Heart right ventricle (tissue), 16 donors: Measurements from ENCODE around the gene CADM4. TPM values are rescaled to one million over a fixed set of nuclear protein-coding genes. Genes with fewer than 3 reads are reported as not detected.
A peak's percentile ranks its signal among the peaks of the same experiment; 100 is the strongest.
"Not testable (repeated sequence)": the region's sequence is repeated elsewhere in the genome, so short reads cannot be mapped to it uniquely, and the experiment has no call there.

ENCODE experiments used
- ATAC-seq, 8 donors: fragments of 200-7000 bp; cut with Tn5 transposase; one replicate each; pipeline ENCODE4 v1.9.1; 2020; ENCODE audit warnings: mild to moderate bottlenecking in 8 of 8, moderate library complexity in 8 of 8, moderate number of reproducible peaks in 1 of 8
- DNase-seq, 2 donors: peaks; one replicate each; pipeline ENCODE4 v3.0.0-alpha.2; 2020
- H3K27ac ChIP-seq, 10 donors: fragments of 200-600 bp; sonication (generic) in 2 of 10; one replicate each; pipeline versions ENCODE4 v1.5.0 to v1.8.0; 2020 to 2022; ENCODE audit warnings: mild to moderate bottlenecking in 3 of 10
- H3K27me3 ChIP-seq, 7 donors: fragments of 200-600 bp; one replicate each; pipeline ENCODE4 v1.8.0; 2021 to 2022; ENCODE audit warnings: mild to moderate bottlenecking in 2 of 7
- H3K36me3 ChIP-seq, 9 donors: fragments of 200-600 bp; sonication (generic) in 1 of 9; one replicate each; pipeline versions ENCODE4 v1.5.0 to v1.8.0; 2020 to 2022; ENCODE audit warnings: mild to moderate bottlenecking in 2 of 9
- H3K4me1 ChIP-seq, 9 donors: fragments of 200-600 bp; sonication (generic) in 1 of 9; one replicate each; pipeline versions ENCODE4 v1.5.0 to v1.8.0; 2020 to 2022; ENCODE audit warnings: mild to moderate bottlenecking in 4 of 9
- H3K4me3 ChIP-seq, 10 donors: fragments of 200-600 bp; sonication (generic) in 2 of 10; one replicate each; pipeline versions ENCODE4 v1.5.0 to v1.8.0; 2020 to 2022; ENCODE audit warnings: mild to moderate bottlenecking in 7 of 10, moderate library complexity in 2 of 10
- H3K9me3 ChIP-seq, 11 donors: fragments of 200-600 bp in 10 of 11; sonication (generic) in 2 of 11; one replicate each; pipeline versions ENCODE4 v1.5.0 to v1.8.0; 2013 to 2022; ENCODE audit warnings: mild to moderate bottlenecking in 2 of 11, control low read depth in 1 of 11, moderate library complexity in 1 of 11
- WGBS, 2 donors: extraction: QIAGEN DNeasy Blood & Tissue Kit; methylation state at CpG; one replicate each; pipeline ENCODE4 v1.1.7; 2013; ENCODE audit warnings: inconsistent platforms in 1 of 2; 5-methylcytosine and 5-hydroxymethylcytosine counted together
- intact Hi-C, 10 donors: fragments of 100-400 bp; cut with DNase I; formaldehyde crosslinking; loops; one replicate each; pipeline versions ENCODE4 v1.11.1 to v1.14.2; 2022
- polyA plus RNA-seq, 2 donors: library from polyadenylated mRNA; stranded (reverse); fragments of 200-250 nt; gene quantifications; one replicate each; pipeline ENCODE4 v1.2.3, GENCODE V29; 2013
- total RNA-seq, 10 donors: library from RNA; stranded (reverse); fragmentation: NEBNext Ultra II Directional in 3 of 10; extraction: Animal tissue kit (Norgen Biotek cat#: 25700) in 3 of 10; gene quantifications; one replicate each; pipeline versions ENCODE4 v1.2.1 to v1.2.4, GENCODE V29; 2021 to 2023
- TF ChIP-seq, protein P1 (sequence below), 9 donors: fragments of 200-600 bp; sonication (generic) in 2 of 9; IDR thresholded peaks; one replicate each; pipeline versions ENCODE4 v1.5.0 to v1.8.0; 2021 to 2022; ENCODE audit warnings: antibody characterized with exemption in 9 of 9, mild to moderate bottlenecking in 5 of 9, moderate library complexity in 1 of 9
- donor health status: Arrhythmogenic right ventricular cardiomyopathy.
- donor health status: ischemic (EF 13 %, LVEDD 7.1; RV severe dilation, severe dysfunction).
- donor health status: healthy with polysubstance abuse.
- donor health status: DM: no; HTN: yes; CAD: no.
- donor health status: DM: no; HTN: no; CAD: no.
- donor health status: ischemic (EF 25% LVEDD 6.9; RV normal size, moderate dysfunction).
- donor health status: ischemic (EF 25% LVEDD 5.7; RV mildly dilated, moderate dysfunction).
- donor health status: healthy.
- donor health status: DM: yes; HTN: yes; CAD: no.
- donor health status: Ischemic cardiomyopathy.
- donor health status: ischemic (EF 35%, LVEDD 5.7; RV mildly dilated, moderate dysfunction).
- donor health status: nonischemic (EF 11% LVEDD 7.7; RV severe dilation, severe dysfunction).
- donor health status: DM: yes; HTN: yes; CAD: no.
- donor health status: PGD.
- donor health status: ischemic (EF 29% LVEDD 5.4; RV normal size, mild dysfunction).
- donor health status: nonischemic (EF 23%, LVEDD 6.1; RV moderate dilation, normal function).

Gene CADM4
- total and polyA plus RNA-seq, 12 donors, result 3.0 to 12.3 (median 8.2) TPM

DNA sequence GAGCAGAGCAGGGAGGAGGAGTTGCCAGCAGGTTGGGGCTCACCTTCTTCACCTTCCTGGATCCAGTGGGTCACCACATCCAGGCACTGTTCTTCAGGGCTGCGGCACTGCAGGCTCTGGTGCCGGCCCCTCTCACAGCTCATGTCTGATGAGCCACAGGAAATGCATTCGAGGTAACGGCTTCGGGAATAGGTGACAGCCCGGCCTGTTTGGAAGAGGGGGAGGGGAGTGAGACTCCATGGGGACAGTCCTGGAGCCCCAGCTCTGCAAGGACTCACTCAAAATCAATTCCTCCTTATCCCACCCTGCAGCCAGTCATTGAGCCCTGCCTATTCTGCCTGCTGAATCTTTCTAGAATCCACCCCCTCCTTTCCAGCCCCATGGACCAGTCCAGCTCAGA is 16.8 kb upstream of the CADM4 start:
- no peak overlapping the region for H3K4me3 ChIP-seq
- intact Hi-C loops, result loop anchor here in 6 of 10 donors (10.0 kb wide), 4 partner anchors 102 to 212 kb away; partner anchors contain the start of gene ZNF575 (in 2 of the 6)
- WGBS, 2 donors, result 86 to 88% methylated on average over 6 of the region's 6 CpGs
- no peak overlapping the region for H3K27ac ChIP-seq
- no peaks in the 10 kb centered on the region for H3K27me3 ChIP-seq
- ATAC-seq (no peak), DNase-seq (no peak)
- peaks cover 0 to 100% (median 0%) of the 10 kb centered on the region in 9 donors for H3K36me3 ChIP-seq
- peaks cover 0 to 6% (median 0%) of the 10 kb centered on the region in 9 donors for H3K4me1 ChIP-seq
- TF ChIP-seq, protein P1, sequence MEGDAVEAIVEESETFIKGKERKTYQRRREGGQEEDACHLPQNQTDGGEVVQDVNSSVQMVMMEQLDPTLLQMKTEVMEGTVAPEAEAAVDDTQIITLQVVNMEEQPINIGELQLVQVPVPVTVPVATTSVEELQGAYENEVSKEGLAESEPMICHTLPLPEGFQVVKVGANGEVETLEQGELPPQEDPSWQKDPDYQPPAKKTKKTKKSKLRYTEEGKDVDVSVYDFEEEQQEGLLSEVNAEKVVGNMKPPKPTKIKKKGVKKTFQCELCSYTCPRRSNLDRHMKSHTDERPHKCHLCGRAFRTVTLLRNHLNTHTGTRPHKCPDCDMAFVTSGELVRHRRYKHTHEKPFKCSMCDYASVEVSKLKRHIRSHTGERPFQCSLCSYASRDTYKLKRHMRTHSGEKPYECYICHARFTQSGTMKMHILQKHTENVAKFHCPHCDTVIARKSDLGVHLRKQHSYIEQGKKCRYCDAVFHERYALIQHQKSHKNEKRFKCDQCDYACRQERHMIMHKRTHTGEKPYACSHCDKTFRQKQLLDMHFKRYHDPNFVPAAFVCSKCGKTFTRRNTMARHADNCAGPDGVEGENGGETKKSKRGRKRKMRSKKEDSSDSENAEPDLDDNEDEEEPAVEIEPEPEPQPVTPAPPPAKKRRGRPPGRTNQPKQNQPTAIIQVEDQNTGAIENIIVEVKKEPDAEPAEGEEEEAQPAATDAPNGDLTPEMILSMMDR (IDR thresholded peaks at IDR 0.05), result no peak
- peaks cover 0 to 12% (median 5%) of the 10 kb centered on the region in 11 donors for H3K9me3 ChIP-seq

DNA sequence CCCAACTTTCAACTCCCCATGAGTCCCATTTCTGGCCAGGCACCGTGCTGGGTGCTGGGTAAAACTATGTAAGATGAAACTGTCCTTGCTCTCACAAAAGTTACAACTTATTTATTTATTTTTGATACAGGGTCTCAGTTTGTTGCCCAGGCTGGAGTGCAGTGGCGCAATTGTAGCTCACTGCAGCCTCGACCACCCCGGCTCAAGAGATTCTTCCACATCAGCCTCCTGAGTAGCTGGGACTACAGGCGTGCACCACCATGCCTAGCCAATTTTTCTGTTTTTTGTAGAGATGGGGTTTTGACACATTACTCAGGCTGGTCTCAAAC is 12.9 kb upstream of the CADM4 start:
- no peaks in the 10 kb centered on the region for H3K27me3 ChIP-seq
- DNase-seq, result no peak
- peaks cover 0 to 6% (median 0%) of the 10 kb centered on the region in 9 donors for H3K4me1 ChIP-seq
- H3K27ac ChIP-seq, result no peak overlapping the region
- no peak overlapping the region for H3K4me3 ChIP-seq
- peaks cover 0 to 100% (median 7%) of the 10 kb centered on the region in 9 donors for H3K36me3 ChIP-seq
- WGBS, 2 donors, result 74 to 80% methylated on average over 5 of the region's 5 CpGs
- TF ChIP-seq, protein P1 (IDR thresholded peaks at IDR 0.05), result peak in 1 of 9 donors; percentile 2
- peak in 1 of 8 donors; percentile 27 for ATAC-seq
- intact Hi-C loops, result loop anchor here in 8 of 10 donors (2.0 to 10.0 kb wide), 7 partner anchors 98 to 208 kb away; partner anchors contain the start of gene ZNF575 (in 2 of the 8)
- H3K9me3 ChIP-seq, result no peaks in the 10 kb centered on the region

DNA sequence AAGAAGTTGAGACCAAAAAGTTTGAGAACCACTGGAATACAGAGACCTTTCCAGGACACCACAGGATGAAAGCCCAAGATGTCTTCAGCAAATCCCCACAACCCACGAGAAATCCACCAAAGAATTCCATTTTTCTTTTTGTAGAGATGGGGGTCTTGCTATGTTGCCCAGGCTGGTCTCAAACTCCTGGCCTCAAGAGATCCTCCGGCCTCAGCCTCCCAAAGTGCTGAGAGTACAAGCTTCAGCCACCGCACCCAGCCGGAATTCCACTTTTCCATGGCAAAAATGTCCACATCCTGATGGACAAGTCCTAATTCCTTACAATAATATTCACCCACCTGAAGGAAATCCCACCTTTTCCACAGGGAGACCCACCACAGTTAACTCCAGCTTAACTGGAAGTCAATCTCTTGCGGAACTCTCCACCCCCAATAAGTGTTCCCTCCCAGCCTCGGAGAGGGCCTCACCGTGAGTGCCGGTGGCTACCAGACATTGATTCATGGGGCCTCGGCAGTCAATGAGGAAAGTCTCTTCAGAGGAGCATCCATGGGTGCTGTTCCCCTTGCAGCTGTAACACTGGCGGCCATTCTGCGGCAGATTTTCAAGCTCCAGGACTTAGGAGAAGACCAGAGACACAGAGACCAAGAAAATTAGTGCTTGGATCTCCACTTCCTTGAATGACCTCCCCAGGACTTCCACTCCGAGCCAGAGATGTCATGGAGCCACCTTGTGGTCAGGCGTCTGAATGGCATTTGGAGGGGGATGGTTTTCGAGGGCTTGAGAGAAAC is 12.3 kb upstream of the CADM4 start:
- Histone ChIP-seq H3K4me3 (peak overlapping the region in 2 of 10 donors; percentile 8 to 10), H3K4me1 (peaks cover 0 to 6% (median 0%) of the 10 kb centered on the region in 9 donors), H3K27me3 (no peaks in the 10 kb centered on the region), H3K36me3 (peaks cover 0 to 100% (median 7%) of the 10 kb centered on the region in 9 donors), H3K9me3 (no peaks in the 10 kb centered on the region), H3K27ac (no peak overlapping the region)
- DNase-seq (peak; percentile 35 to 62), ATAC-seq (peak; percentile 59 to 83 (median 74))
- WGBS, 2 donors, result 62 to 70% methylated on average over 14 of the region's 14 CpGs
- TF ChIP-seq, protein P1 (IDR thresholded peaks at IDR 0.05), result peak; percentile 48 to 86 (median 75)
- intact Hi-C loops, result loop anchor here in 8 of 10 donors (2.0 to 10.0 kb wide), 7 partner anchors 97 to 207 kb away; partner anchors contain the start of gene ZNF575 (in 2 of the 8)

DNA sequence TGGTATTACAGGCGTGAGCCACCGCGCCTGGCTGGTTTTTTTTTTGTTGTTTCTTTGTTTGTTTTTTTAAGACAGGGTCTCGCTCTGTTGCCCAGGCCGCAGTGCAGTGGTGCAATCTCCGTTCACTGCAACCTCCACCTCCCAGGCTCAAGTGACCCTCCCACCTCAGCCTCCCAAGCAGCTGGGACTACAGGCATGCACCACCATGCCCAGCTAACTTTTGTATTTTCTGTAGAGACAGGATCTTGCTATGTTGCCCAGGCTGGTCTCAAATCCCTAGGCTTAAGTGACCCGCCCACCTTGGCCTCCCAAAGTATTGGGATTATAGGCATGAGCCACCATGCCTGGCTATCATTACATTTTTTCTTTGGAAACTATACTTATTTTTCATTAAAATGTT is 10.6 kb upstream of the CADM4 start:
- DNase-seq, H3K27me3 ChIP-seq, H3K4me3 ChIP-seq, H3K27ac ChIP-seq, H3K9me3 ChIP-seq, H3K4me1 ChIP-seq, ATAC-seq: not testable (repeated sequence)
- intact Hi-C loops, result loop anchor here in 8 of 10 donors (5.0 to 10.0 kb wide), 6 partner anchors 95 to 205 kb away; partner anchors contain the start of gene ZNF575 (in 2 of the 8)
- 98% methylated on average over 7 of the region's 7 CpGs for WGBS, 2 donors
- H3K36me3 ChIP-seq, result peaks cover 0 to 94% (median 7%) of the 10 kb centered on the region in 9 donors
